ENCODE data around the gene LRRC1.

LRRC1 gene

GRCh38 chr6:53924821-53925422, 130.1 kb downstream of the LRRC1 start:
- DNase-seq (ENCODE audit: low read depth in 2 of 2) = no peak

GRCh38 chr6:53925891-53926290, 131.1 kb downstream of the LRRC1 start:
- DNase-seq (ENCODE audit: low read depth in 2 of 2) = no peak

DNA sequence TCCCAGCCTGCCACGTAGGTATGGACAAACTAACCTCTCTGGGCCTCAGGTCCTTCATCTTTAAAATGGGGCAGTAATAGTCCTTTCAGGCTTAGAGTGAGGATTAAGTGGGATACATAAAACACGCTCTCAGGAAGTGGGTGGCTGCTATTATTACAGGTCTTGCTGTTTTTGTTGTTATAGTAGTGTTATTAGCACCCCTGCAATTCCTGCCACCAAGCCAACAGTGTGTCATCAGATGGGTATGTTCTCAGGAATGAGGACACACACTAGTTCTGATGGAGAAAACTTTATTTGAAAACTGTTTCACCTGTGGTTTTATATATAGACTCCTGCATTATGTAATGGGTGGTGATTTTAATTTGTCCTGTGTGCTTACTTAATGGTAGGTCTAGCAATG, 131.7 kb downstream of the LRRC1 start:
- no peak for DNase-seq (ENCODE audit: low read depth in 2 of 2)

- DNase-seq (ENCODE audit: low read depth in 2 of 2) = no peak
Observed at GRCh38 chr6:53928641-53929040, 133.8 kb downstream of the LRRC1 start.

GRCh38 chr6:53929041-53929820, 134.4 kb downstream of the LRRC1 start:
- no peak for DNase-seq (ENCODE audit: low read depth in 2 of 2)

DNA sequence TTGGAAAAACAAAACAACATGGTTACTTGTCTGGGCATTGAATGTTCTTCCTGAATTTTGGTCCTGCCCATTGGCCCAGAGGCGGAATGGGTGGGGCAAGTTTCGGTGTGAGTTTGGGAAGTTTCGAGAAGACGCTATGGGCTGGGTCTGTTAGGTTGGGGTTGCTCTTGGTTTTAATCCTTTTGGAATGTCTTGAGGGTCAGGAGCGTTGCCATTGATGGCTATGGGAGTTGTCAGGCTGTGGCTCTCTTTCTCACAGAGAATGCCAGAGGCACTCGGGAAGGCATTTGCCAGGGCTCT, 135.0 kb downstream of the LRRC1 start:
- no peak for DNase-seq (ENCODE audit: low read depth in 2 of 2)

DNA sequence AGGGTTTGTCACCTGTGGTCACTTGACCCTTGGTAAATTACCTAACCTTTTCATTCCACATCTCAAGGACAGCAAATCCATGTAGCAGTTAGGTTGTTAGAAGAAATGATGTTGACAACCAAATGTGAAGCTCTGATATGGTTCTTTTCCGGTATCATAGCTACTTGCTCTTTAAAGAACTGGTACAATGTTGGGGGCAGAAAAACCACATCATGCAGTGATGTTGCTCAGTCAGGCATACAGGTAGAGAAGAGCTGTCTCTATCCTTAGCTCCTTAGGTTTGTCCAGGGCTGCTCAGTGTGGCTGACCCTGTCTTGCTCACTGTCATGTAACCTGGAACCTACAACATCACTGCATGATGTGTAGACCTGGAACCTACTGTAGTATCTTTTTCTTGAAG, 135.5 kb downstream of the LRRC1 start:
- DNase-seq (ENCODE audit: low read depth in 2 of 2) = no peak

DNA sequence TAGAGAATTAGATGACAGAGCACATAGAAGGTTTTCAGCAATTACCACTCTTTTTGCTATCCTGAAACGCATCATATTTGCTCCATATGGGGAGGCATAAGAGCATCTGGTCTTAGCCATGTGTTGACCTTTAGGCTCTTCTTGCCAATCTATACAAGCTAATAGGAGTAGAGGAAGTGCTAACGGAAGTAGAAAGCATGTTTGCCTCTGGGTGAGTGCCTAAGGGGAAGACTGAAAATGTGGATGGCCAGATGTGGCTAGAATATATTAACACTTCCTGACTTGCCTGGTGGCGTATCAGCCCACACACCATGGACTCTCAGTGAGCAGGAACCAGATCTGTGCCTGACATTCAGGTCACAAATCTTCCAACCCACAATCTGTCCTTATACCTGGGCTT, 136.3 kb downstream of the LRRC1 start:
- DNase-seq (ENCODE audit: low read depth in 2 of 2) = no peak

- DNase-seq (ENCODE audit: low read depth in 2 of 2) = no peak
Observed at GRCh38 chr6:53932516-53932915, 137.7 kb downstream of the LRRC1 start.

GRCh38 chr6:53934023-53934422, 139.2 kb downstream of the LRRC1 start:
- no peak for DNase-seq (ENCODE audit: low read depth in 2 of 2)

DNA sequence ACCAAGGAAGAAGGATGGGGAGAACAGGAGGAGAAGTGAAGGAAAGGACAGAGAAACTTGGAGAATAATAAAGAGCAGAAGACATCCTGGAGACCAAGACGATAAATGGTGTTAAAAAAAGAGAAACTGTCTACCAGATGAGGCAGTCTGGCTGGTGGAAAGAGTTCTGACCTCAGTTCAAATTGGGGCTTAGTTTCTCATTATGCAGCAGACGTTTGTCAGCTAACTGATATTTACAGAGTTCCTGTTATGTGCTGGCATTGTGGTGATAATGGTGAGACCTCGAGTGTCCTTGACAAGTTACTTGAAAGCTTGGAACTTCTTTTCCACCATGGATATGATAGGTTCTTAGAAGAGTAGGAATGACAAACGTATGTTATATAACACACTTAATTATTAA, 142.7 kb downstream of the LRRC1 start:
- no peak for DNase-seq (ENCODE audit: low read depth in 2 of 2)

- DNase-seq (ENCODE audit: low read depth in 2 of 2) = no peak
Observed at GRCh38 chr6:53938810-53939209, 144.0 kb downstream of the LRRC1 start.

DNA sequence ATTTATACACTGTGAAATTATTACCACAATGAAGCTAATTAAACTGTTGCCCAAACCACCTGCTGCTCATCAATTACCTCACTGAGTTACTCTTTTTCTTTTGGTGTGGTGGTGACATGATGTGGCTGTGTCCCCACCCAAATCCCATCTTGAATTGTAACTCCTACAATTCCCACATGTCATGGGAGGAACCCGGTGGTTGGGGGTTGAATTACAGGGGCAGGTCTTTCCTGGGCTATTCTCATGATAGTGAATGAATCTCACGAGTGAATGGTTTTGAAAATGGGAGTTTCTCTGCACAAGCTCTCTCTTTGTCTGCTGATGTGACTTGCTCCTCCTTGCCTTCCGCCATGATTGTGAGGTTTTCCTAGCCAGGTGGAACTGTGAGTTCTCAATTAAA, 145.0 kb downstream of the LRRC1 start:
- DNase-seq (ENCODE audit: low read depth in 2 of 2) = no peak

- DNase-seq (ENCODE audit: low read depth in 2 of 2) = no peak
Observed at GRCh38 chr6:53943395-53943794, 148.6 kb downstream of the LRRC1 start.

GRCh38 chr6:53944091-53944490, 149.3 kb downstream of the LRRC1 start:
- DNase-seq (ENCODE audit: low read depth in 2 of 2) = no peak

DNA sequence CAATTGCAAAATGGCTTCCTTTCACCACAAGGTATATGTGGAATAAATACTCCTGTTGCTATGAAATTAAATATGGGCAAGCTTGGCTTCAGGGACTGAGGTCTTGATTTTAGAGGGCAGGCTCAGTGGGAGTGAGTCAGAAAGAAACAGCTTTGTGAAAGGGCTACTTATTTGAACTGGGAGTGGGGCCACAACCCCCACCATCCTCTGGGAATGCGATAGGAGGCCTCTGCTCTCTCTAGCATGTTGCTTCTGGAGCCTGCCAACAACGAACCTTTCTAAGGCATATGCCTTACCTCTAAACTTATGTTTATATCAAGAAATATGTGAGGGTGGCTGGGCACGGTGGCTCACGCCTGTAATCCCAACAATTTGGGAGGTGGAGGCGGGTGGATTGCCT, 149.7 kb downstream of the LRRC1 start:
- DNase-seq (ENCODE audit: low read depth in 2 of 2) = no peak

DNA sequence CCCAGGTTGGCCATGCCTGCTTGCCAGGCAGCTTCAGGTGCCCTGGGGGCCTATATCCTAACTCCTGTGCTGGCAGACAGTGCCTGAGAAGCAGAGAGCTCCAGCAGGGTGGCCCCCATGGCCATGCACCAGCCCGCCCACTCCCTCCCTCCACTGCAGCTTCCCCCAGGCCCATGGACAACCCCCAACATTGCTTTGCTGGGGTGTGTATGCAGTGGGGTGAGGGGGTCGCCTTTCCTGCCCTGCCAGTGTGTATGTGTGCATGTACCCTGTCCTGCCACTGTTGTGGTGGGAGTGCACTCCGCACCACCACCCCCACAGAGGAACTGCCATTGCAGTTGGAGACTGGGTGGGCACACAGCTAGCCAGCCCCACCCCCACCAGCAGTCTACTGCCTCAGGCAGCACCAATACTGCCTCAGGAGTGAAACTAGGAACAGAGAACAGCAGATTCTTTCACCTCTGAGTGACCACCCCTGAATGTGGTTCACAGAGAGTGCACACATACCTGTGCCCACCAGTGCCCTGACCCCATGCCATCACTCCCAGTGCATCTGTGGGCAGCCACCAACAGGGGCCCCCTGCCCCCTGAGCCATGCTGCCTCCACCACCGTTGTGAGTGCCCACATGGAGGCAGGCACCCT, 151.1 kb downstream of the LRRC1 start:
- no peak for DNase-seq (ENCODE audit: low read depth in 2 of 2)

DNA sequence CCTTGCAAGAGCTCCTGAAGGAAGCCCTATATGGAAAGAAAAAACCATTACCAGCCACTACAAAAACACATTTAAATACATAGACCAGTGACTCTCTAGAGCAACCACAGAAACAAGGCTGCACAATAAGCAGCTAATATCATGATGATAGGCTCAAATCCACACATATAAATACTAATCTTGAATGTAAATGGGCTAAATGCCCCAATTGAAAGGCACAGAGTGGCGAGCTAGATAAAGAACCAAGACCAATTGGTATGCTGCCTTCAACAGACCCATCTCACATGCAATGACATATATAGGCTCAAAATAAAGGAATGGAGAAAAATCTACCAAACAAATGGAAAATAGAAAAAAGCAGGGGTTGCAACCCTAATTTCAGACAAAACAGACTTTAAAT, 153.0 kb downstream of the LRRC1 start:
- no peak for DNase-seq (ENCODE audit: low read depth in 2 of 2)

GRCh38 chr6:53951383-53951782, 156.6 kb downstream of the LRRC1 start:
- DNase-seq (ENCODE audit: low read depth in 2 of 2) = no peak

DNA sequence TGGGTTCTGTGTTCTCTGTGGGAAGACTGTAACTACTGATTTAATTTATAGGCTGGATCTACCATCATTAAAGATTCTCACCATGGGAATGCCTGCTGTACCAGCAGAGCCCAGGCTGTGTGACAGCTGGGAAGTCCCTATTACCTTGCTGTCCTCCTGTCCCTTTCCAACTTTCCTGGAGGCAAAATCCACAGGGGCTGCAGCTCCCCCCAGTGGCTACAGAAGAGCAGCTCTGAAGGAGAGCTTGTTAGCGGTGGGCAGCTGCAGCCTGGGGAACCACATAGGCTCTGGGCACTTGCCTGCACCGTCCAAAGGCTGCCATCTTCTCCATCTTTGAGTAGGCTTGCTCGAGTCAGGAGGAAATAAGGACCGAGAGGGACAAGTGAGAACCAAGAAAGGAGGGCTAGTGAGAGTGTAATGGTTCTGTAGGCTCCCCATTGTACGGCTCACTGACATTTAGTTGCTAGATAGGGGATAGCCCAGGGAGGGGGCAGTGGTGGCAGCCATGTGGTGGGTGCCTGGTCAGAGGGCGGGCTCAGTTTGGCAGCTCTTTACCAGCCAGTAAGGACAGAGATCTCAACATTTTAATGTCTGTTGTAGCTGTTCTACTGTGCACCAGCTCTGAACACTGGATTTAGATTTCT, 161.4 kb downstream of the LRRC1 start:
- no peak for DNase-seq (ENCODE audit: low read depth in 2 of 2)

DNA sequence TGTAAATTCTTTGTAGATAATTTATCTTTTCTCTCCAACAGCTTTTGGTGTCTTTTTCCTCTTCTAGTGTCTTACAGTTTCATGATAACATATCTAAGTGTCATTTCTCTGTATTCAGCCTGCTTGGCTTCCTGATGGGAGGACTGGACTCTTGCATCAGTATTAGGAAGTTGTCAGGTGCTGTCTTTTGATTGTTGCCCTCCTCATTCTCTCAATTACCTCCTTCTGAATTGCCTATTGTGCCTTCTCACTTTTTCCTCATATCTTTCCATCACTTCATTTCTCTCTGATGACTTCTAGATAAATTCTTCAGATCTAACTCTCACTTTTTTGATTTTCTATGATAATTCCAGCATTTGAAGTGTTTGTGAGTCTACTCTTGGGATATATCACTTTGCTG, 162.0 kb downstream of the LRRC1 start:
- DNase-seq (ENCODE audit: low read depth in 2 of 2) = no peak

- DNase-seq (ENCODE audit: low read depth in 2 of 2) = no peak
Observed at GRCh38 chr6:53959717-53960116, 164.9 kb downstream of the LRRC1 start.

- DNase-seq (ENCODE audit: low read depth in 2 of 2) = no peak
Observed at GRCh38 chr6:53960311-53960710, 165.5 kb downstream of the LRRC1 start.

Data from stimulated activated CD8-positive, alpha-beta memory T cell treated with anti-CD3 and anti-CD28 coated beads, Interleukin-15, amount 100 ng/mL, for 48 hours (primary cell).